GM12874 (cell line): ENCODE data around the gene NISCH.

Experiments used
- CTCF ChIP-seq: IDR thresholded peaks from 2 replicates; pipeline ENCODE4 v1.5.1; 2011; ENCODE audit warnings: low read depth, mild to moderate bottlenecking, control low read depth, low read length, moderate library complexity; ENCODE audit not compliant: insufficient read depth

Gene NISCH

GRCh38 chr3:52436500-52437149 is 18.8 kb upstream of the NISCH start:
- TF ChIP-seq CTCF = no peak

GRCh38 chr3:52437326-52438103 is 17.9 kb upstream of the NISCH start:
- TF ChIP-seq CTCF = no peak

GRCh38 chr3:52438104-52438376 is 17.4 kb upstream of the NISCH start:
- TF ChIP-seq CTCF = no peak

- TF ChIP-seq CTCF = no peak
Observed at GRCh38 chr3:52438579-52439425, 16.6 kb upstream of the NISCH start.

GRCh38 chr3:52439426-52440248 is 15.8 kb upstream of the NISCH start:
- no peak for TF ChIP-seq CTCF

GRCh38 chr3:52440249-52440551 is 15.2 kb upstream of the NISCH start:
- TF ChIP-seq CTCF = no peak

GRCh38 chr3:52440671-52441070 is 14.7 kb upstream of the NISCH start:
- no peak for TF ChIP-seq CTCF
